Bronchial epithelial cell (primary cell): Measurements from ENCODE around the gene CACFD1. TPM values are rescaled to one million over a fixed set of nuclear protein-coding genes. Genes with fewer than 3 reads are reported as not detected.

Source experiments
- DNase-seq: peaks from one replicate; pipeline ENCODE4 v3.0.0-alpha.2; 2010; ENCODE audit warnings: low read depth
- FAIRE-seq: peaks from 2 replicates; lab custom pipeline; 2011; peaks lifted over from hg19 to GRCh38; lab: Jason Lieb, UNC
- H3K27me3 ChIP-seq: 2 replicates; pipeline ENCODE4 v1.5.1; 2011; ENCODE audit warnings: low read length; ENCODE audit not compliant: control insufficient read depth, insufficient read depth
- H3K36me3 ChIP-seq: 2 replicates; pipeline ENCODE4 v1.5.1; 2011; ENCODE audit warnings: low read length; ENCODE audit not compliant: control insufficient read depth, insufficient read depth
- H3K4me3 ChIP-seq: 2 replicates; pipeline ENCODE4 v1.5.1; 2011; ENCODE audit warnings: mild to moderate bottlenecking, low read depth, low read length, control low read depth
- CTCF ChIP-seq: IDR thresholded peaks from 2 replicates; pipeline ENCODE4 v1.5.1; 2011; ENCODE audit warnings: mild to moderate bottlenecking, moderate library complexity, low read length, control low read depth, inconsistent platforms; ENCODE audit not compliant: insufficient read depth, severe bottlenecking
- total RNA-seq: library from RNA; depleted of rRNA; stranded (reverse); fragments of >200 nt; gene quantifications from 2 replicates; pipeline ENCODE4 v1.2.1, GENCODE V29; 2014

CACFD1 gene
- total RNA-seq, 1 donor from 2014 or later: 5.5 TPM

GRCh38 chr9:133463864-133464615 lies 4.3 kb downstream of the CACFD1 start:
- H3K27me3 ChIP-seq: no peaks in the 10 kb centered on the region
- TF ChIP-seq CTCF: no peak
- H3K4me3 ChIP-seq: no peak overlapping the region
- no peak for DNase-seq
- peaks cover 1% of the 10 kb centered on the region for H3K36me3 ChIP-seq
- FAIRE-seq: no peak

- no peak for FAIRE-seq
- Histone ChIP-seq H3K4me3 (no peak overlapping the region), H3K36me3 (peaks cover 1% of the 10 kb centered on the region), H3K27me3 (no peaks in the 10 kb centered on the region)
- TF ChIP-seq CTCF: no peak
- no peak for DNase-seq
These were observed 4.9 kb downstream of the CACFD1 start for GRCh38 chr9:133464638-133465037.

GRCh38 chr9:133465984-133466383 lies 6.2 kb downstream of the CACFD1 start:
- peaks cover 1% of the 10 kb centered on the region for H3K36me3 ChIP-seq
- TF ChIP-seq CTCF: no peak
- no peak for FAIRE-seq
- H3K27me3 ChIP-seq: no peaks in the 10 kb centered on the region
- DNase-seq: no peak
- H3K4me3 ChIP-seq: no peak overlapping the region

GRCh38 chr9:133467101-133467500 lies 7.3 kb downstream of the CACFD1 start:
- Histone ChIP-seq H3K36me3 (peaks cover 3% of the 10 kb centered on the region), H3K27me3 (no peaks in the 10 kb centered on the region), H3K4me3 (no peak overlapping the region)
- FAIRE-seq (no peak), DNase-seq (no peak)
- no peak for TF ChIP-seq CTCF

- H3K4me3 ChIP-seq: no peak overlapping the region
- TF ChIP-seq CTCF: no peak
- H3K36me3 ChIP-seq: peaks cover 3% of the 10 kb centered on the region
These were observed 8.6 kb downstream of the CACFD1 start for GRCh38 chr9:133468374-133468773.

GRCh38 chr9:133468777-133469421 lies 9.1 kb downstream of the CACFD1 start:
- DNase-seq (no peak), FAIRE-seq (no peak)
- no peak for TF ChIP-seq CTCF
- Histone ChIP-seq H3K4me3 (no peak overlapping the region), H3K36me3 (peaks cover 3% of the 10 kb centered on the region), H3K27me3 (no peaks in the 10 kb centered on the region)

More at GRCh38 chr9:133468374-133468773, 8.6 kb downstream of the CACFD1 start:
- FAIRE-seq (no peak), DNase-seq (no peak)
- no peaks in the 10 kb centered on the region for H3K27me3 ChIP-seq
